OCI-LY3 (cell line): ENCODE results near the gene HIP1.

Experiments
- EZH2phosphoT487 ChIP-seq: fragments of 200-600 bp; shearing (Covaris generic); IDR thresholded peaks from 2 replicates; pipeline ENCODE4 v1.6.1; 2018; ENCODE audit warnings: antibody characterized with exemption, mixed run types, low read depth
- TF ChIP-seq, protein P1 (sequence below): fragments of 200-600, 300-600 bp; sonication (generic); IDR thresholded peaks from 2 replicates; pipeline ENCODE4 v1.5.1; 2014; ENCODE audit warnings: antibody characterized with exemption, low read length, low read depth

DNA sequence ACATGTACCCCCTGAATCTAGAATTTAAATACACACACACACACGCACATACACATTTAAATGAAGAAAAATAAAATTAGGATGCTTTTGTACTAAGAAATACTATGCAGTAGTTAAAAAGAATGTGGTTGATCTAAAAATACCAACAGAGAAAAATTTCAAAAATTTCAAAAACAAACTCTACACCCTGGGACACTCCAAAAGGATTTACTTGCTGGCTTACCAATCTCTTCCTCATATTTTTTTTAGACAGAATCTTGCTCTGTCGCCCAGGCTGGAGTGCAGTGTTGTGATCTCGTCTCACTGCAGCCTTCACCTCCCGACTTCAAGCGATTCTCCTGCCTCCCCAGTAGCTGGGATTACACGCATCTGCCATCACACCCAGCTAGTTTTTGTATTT is 80.9 kb downstream of the HIP1 start:
- TF ChIP-seq, protein P1, sequence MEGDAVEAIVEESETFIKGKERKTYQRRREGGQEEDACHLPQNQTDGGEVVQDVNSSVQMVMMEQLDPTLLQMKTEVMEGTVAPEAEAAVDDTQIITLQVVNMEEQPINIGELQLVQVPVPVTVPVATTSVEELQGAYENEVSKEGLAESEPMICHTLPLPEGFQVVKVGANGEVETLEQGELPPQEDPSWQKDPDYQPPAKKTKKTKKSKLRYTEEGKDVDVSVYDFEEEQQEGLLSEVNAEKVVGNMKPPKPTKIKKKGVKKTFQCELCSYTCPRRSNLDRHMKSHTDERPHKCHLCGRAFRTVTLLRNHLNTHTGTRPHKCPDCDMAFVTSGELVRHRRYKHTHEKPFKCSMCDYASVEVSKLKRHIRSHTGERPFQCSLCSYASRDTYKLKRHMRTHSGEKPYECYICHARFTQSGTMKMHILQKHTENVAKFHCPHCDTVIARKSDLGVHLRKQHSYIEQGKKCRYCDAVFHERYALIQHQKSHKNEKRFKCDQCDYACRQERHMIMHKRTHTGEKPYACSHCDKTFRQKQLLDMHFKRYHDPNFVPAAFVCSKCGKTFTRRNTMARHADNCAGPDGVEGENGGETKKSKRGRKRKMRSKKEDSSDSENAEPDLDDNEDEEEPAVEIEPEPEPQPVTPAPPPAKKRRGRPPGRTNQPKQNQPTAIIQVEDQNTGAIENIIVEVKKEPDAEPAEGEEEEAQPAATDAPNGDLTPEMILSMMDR = no peak
- TF ChIP-seq EZH2phosphoT487 = no peak
